ENCODE data around the gene FPR2. TPM values are rescaled to one million over a fixed set of nuclear protein-coding genes. Genes with fewer than 3 reads are reported as not detected.

The FPR2 gene
- total and polyA plus RNA-seq, 2 donors (not counting 3 experiments of a cell fraction or from before 2014, with no cell fraction given) = not detected

- no peaks in the 10 kb centered on the region for H3K4me1 ChIP-seq (ENCODE audit: control insufficient read depth, extremely low read depth, insufficient read depth, low read length)
- H3K4me2 ChIP-seq (ENCODE audit: insufficient read depth, low read length) = no peak overlapping the region
- H2AFZ ChIP-seq (ENCODE audit: low read depth, low read length) = no peak overlapping the region
- dilution Hi-C loops (cut with MboI; ENCODE audit: extremely low pct_ligation_motif_present, low sequenced_read_pairs) = no loop called here
- H3K36me3 ChIP-seq (ENCODE audit: control insufficient read depth in 2 of 2, extremely low read depth in 1 of 2, insufficient read depth in 2 of 2, low read length in 2 of 2) = no peaks in the 10 kb centered on the region
- H3K27ac ChIP-seq (ENCODE audit: insufficient read depth, low read depth, low read length) = no peak overlapping the region
- H3K9me3 ChIP-seq (replicated peaks; ENCODE audit: control insufficient read depth, insufficient read depth, low read length) = no peaks in the 10 kb centered on the region
- no TSS peak for BruUV-seq (replicated peaks)
- H3K27me3 ChIP-seq (ENCODE audit: control insufficient read depth in 2 of 2, insufficient read depth in 2 of 2, low read length in 2 of 2) = no peaks in the 10 kb centered on the region
- ChIA-PET POLR2A (no interaction called here), CTCF (no interaction called here)
- no peaks in the 10 kb centered on the region for H3K9me1 ChIP-seq (replicated peaks; ENCODE audit: control insufficient read depth, extremely low read depth, insufficient read depth, low read length)
- intact Hi-C loops (cut with micrococcal nuclease) = no loop called here
- no peaks in the 10 kb centered on the region for H3K79me2 ChIP-seq (ENCODE audit: control insufficient read depth, insufficient read depth, low read length)
- no peaks in the 10 kb centered on the region for H4K20me1 ChIP-seq (replicated peaks; ENCODE audit: control insufficient read depth, extremely low read depth, insufficient read depth, low read length)
- FAIRE-seq (no peak), DNase-seq (ENCODE audit: low read depth, low spot score) (no peak)
- TF ChIP-seq CTCF (IDR thresholded peaks at IDR 0.05; ENCODE audit: extremely low read depth in 1 of 2, insufficient read depth in 1 of 2, low read depth in 1 of 2, low read length in 2 of 2) = no peak
- TF ChIP-seq FOS (IDR thresholded peaks at IDR 0.05; ENCODE audit: borderline replicate concordance, insufficient read depth, low read length) = no peak
- no peak for TF ChIP-seq MAX (IDR thresholded peaks at IDR 0.05; ENCODE audit: insufficient read depth, insufficient read length)
- no peak for TF ChIP-seq POLR2A (IDR thresholded peaks at IDR 0.05; ENCODE audit: low read depth, low read length)
- no peak for TF ChIP-seq GATA2 (IDR thresholded peaks at IDR 0.05; ENCODE audit: insufficient read depth, insufficient read length, low read depth, low read length)
- no peak for TF ChIP-seq JUN (IDR thresholded peaks at IDR 0.05; ENCODE audit: borderline replicate concordance, insufficient read depth, insufficient read length, low read depth)
- TF ChIP-seq POLR2AphosphoS5 (IDR thresholded peaks at IDR 0.05; ENCODE audit: insufficient read depth, low read depth, low read length) = no peak
- TF ChIP-seq EZH2 (IDR thresholded peaks at IDR 0.05; ENCODE audit: borderline replicate concordance, low read depth, low read length, severe bottlenecking) = no peak
- TF ChIP-seq MYC (IDR thresholded peaks at IDR 0.05; ENCODE audit: low read depth, low read length) = no peak
- no peak overlapping the region for H3K9ac ChIP-seq (replicated peaks; ENCODE audit: extremely low read depth, insufficient read depth, low read length)
- no peak overlapping the region for H3K4me3 ChIP-seq (replicated peaks in 1 of 3; ENCODE audit: insufficient read depth in 1 of 3, low read depth in 1 of 3, low read length in 3 of 3)
Measured at GRCh38 chr19:51737389-51737788, 23.6 kb upstream of the FPR2 start.

All from endothelial cell of umbilical vein (primary cell).